ENCODE data around the gene ELOVL5. TPM values are rescaled to one million over a fixed set of nuclear protein-coding genes. Genes with fewer than 3 reads are reported as not detected.

The ELOVL5 gene
- total and polyA plus RNA-seq, 2 donors from 2014 or later, result 20.5 to 42.0 TPM

DNA sequence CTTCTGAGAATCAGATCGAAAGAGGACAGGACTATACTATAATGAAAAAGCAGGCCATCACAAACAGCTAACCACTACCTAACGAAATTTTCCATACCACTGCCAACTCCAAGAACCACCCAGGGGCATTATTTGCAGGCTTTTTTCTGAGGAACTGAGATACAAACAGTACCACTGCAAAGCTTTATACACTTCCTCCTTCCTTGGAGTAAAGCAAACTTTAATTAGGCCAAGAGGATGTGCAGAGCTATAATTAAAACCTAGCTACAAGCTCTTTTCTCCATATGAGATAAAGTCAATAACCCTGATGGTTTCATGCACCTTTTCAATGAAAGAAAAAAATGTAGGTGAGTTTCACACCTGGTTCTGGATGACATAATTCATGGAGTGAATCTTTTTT, 68.5 kb downstream of the ELOVL5 start:
- Histone ChIP-seq H3K9ac (ENCODE audit: low read length in 3 of 3) (no peak overlapping the region), H3K27me3 (ENCODE audit: control insufficient read depth, insufficient read depth, low read length) (no peaks in the 10 kb centered on the region), H3K9me3 (ENCODE audit: control insufficient read depth in 2 of 3, insufficient read depth in 1 of 3, low read length in 3 of 3) (no peaks in the 10 kb centered on the region), H3K4me1 (ENCODE audit: control insufficient read depth in 2 of 3, insufficient read depth in 2 of 3, low read depth in 1 of 3, low read length in 3 of 3) (peaks cover 0 to 15% (median 7%) of the 10 kb centered on the region in 3 donors), H3K36me3 (ENCODE audit: control insufficient read depth in 2 of 3, insufficient read depth in 3 of 3, low read length in 3 of 3) (no peaks in the 10 kb centered on the region), H3K27ac (ENCODE audit: low read depth in 2 of 2, low read length in 2 of 2) (no peak overlapping the region), H3K4me3 (ENCODE audit: low read length in 3 of 3) (no peak overlapping the region)
- TF ChIP-seq CTCF (IDR thresholded peaks at IDR 0.05; ENCODE audit: borderline replicate concordance, extremely low read depth, insufficient read depth), result no peak
- FAIRE-seq (no peak), DNase-seq (no peak)
- intact Hi-C loops (cut with DNase I), result no loop called here

- FAIRE-seq, result no peak
- Histone ChIP-seq H3K4me3 (ENCODE audit: low read length in 3 of 3) (no peak overlapping the region), H3K27ac (ENCODE audit: low read depth in 2 of 2, low read length in 2 of 2) (no peak overlapping the region), H3K9me3 (ENCODE audit: control insufficient read depth in 2 of 3, insufficient read depth in 1 of 3, low read length in 3 of 3) (no peaks in the 10 kb centered on the region), H3K9ac (ENCODE audit: low read length in 3 of 3) (no peak overlapping the region), H3K27me3 (ENCODE audit: control insufficient read depth, insufficient read depth, low read length) (no peaks in the 10 kb centered on the region), H3K36me3 (ENCODE audit: control insufficient read depth in 2 of 3, insufficient read depth in 3 of 3, low read length in 3 of 3) (peaks cover 0 to 7% (median 2%) of the 10 kb centered on the region in 3 donors), H3K4me1 (ENCODE audit: control insufficient read depth in 2 of 3, insufficient read depth in 2 of 3, low read depth in 1 of 3, low read length in 3 of 3) (peaks cover 0 to 12% (median 7%) of the 10 kb centered on the region in 3 donors)
- intact Hi-C loops (cut with DNase I), result no loop called here
- no peak for DNase-seq
- TF ChIP-seq CTCF (IDR thresholded peaks at IDR 0.05; ENCODE audit: borderline replicate concordance, extremely low read depth, insufficient read depth), result no peak
Measured at GRCh38 chr6:53279293-53279692, 69.5 kb downstream of the ELOVL5 start.

DNA sequence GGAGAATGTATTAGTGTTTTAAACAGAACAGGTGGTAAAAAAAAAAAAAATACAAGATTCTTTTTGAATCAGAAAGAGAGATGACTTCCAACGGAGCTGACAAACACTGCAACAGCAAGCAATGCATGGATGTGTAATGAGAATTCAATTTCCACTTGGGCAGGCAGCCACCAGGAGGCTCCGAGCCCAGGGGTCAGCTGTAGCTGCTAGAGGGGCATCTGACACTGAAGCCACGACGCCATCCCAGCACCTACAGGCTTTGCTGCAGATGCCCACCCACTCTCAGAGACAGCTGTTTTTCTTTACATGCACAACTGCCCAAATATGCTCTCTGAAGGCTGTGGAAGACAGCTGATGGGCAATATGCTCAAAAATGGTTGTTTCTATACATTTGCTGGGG, 75.4 kb downstream of the ELOVL5 start:
- H3K4me3 ChIP-seq (ENCODE audit: low read length in 3 of 3), result no peak overlapping the region
- no peaks in the 10 kb centered on the region for H3K9me3 ChIP-seq (ENCODE audit: control insufficient read depth in 2 of 3, insufficient read depth in 1 of 3, low read length in 3 of 3)
- no peak for TF ChIP-seq CTCF (IDR thresholded peaks at IDR 0.05; ENCODE audit: borderline replicate concordance, extremely low read depth, insufficient read depth)
- intact Hi-C loops (cut with DNase I), result no loop called here
- no peak for DNase-seq
- H3K36me3 ChIP-seq (ENCODE audit: control insufficient read depth in 2 of 3, insufficient read depth in 3 of 3, low read length in 3 of 3), result peaks cover 4 to 35% (median 14%) of the 10 kb centered on the region in 3 donors
- no peak overlapping the region for H3K27ac ChIP-seq (ENCODE audit: low read depth in 2 of 2, low read length in 2 of 2)
- no peak for FAIRE-seq
- H3K9ac ChIP-seq (ENCODE audit: low read length in 3 of 3), result no peak overlapping the region
- peaks cover 0 to 4% (median 0%) of the 10 kb centered on the region in 3 donors for H3K4me1 ChIP-seq (ENCODE audit: control insufficient read depth in 2 of 3, insufficient read depth in 2 of 3, low read depth in 1 of 3, low read length in 3 of 3)
- H3K27me3 ChIP-seq (ENCODE audit: control insufficient read depth, insufficient read depth, low read length), result no peaks in the 10 kb centered on the region

- FAIRE-seq (no peak), DNase-seq (no peak)
- peaks cover 5 to 43% (median 14%) of the 10 kb centered on the region in 3 donors for H3K36me3 ChIP-seq (ENCODE audit: control insufficient read depth in 2 of 3, insufficient read depth in 3 of 3, low read length in 3 of 3)
- intact Hi-C loops (cut with DNase I), result no loop called here
- no peak overlapping the region for H3K27ac ChIP-seq (ENCODE audit: low read depth in 2 of 2, low read length in 2 of 2)
- H3K27me3 ChIP-seq (ENCODE audit: control insufficient read depth, insufficient read depth, low read length), result no peaks in the 10 kb centered on the region
- no peak overlapping the region for H3K9ac ChIP-seq (ENCODE audit: low read length in 3 of 3)
- H3K9me3 ChIP-seq (ENCODE audit: control insufficient read depth in 2 of 3, insufficient read depth in 1 of 3, low read length in 3 of 3), result no peaks in the 10 kb centered on the region
- TF ChIP-seq CTCF (IDR thresholded peaks at IDR 0.05; ENCODE audit: borderline replicate concordance, extremely low read depth, insufficient read depth), result no peak
- H3K4me1 ChIP-seq (ENCODE audit: control insufficient read depth in 2 of 3, insufficient read depth in 2 of 3, low read depth in 1 of 3, low read length in 3 of 3), result no peaks in the 10 kb centered on the region
- H3K4me3 ChIP-seq (ENCODE audit: low read length in 3 of 3), result no peak overlapping the region
Measured at GRCh38 chr6:53269827-53270226, 78.9 kb downstream of the ELOVL5 start.
